H1 (cell line): ENCODE measurements around the gene ADAMTS17.

ENCODE experiments used
- SIN3A ChIP-seq, 2 experiments: IDR thresholded peaks in 1 of 2; conservative IDR thresholded peaks in 1 of 2; 2 replicates each; pipeline ENCODE4 v1.6.1; 2011 to 2012; ENCODE audit warnings: low read length in 2 of 2, improper control_type of control experiment in 1 of 2, low read depth in 1 of 2, mild to moderate bottlenecking in 1 of 2
- TF ChIP-seq, protein P1 (sequence below), 3 experiments: IDR thresholded peaks; 1 replicate in 2 of 3; 2 replicates in 1 of 3; pipeline versions ENCODE4 v1.5.1 to v1.6.1; 2011; ENCODE audit warnings: low read length in 3 of 3, mild to moderate bottlenecking in 3 of 3, inconsistent platforms in 2 of 3, low read depth in 1 of 3, moderate library complexity in 1 of 3; ENCODE audit not compliant: insufficient read depth in 1 of 3; ENCODE audit errors: control extremely low read depth in 1 of 3

- TF ChIP-seq, protein P1, sequence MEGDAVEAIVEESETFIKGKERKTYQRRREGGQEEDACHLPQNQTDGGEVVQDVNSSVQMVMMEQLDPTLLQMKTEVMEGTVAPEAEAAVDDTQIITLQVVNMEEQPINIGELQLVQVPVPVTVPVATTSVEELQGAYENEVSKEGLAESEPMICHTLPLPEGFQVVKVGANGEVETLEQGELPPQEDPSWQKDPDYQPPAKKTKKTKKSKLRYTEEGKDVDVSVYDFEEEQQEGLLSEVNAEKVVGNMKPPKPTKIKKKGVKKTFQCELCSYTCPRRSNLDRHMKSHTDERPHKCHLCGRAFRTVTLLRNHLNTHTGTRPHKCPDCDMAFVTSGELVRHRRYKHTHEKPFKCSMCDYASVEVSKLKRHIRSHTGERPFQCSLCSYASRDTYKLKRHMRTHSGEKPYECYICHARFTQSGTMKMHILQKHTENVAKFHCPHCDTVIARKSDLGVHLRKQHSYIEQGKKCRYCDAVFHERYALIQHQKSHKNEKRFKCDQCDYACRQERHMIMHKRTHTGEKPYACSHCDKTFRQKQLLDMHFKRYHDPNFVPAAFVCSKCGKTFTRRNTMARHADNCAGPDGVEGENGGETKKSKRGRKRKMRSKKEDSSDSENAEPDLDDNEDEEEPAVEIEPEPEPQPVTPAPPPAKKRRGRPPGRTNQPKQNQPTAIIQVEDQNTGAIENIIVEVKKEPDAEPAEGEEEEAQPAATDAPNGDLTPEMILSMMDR (IDR thresholded peaks at IDR 0.05; ENCODE audit: control extremely low read depth in 1 of 3, insufficient read depth in 1 of 3, low read depth in 1 of 3, low read length in 3 of 3) = no peak
- no peak for TF ChIP-seq SIN3A (conservative IDR thresholded peaks at IDR 0.05 in 1 of 2, IDR thresholded peaks at IDR 0.05 in 1 of 2; ENCODE audit: low read depth in 1 of 2, low read length in 2 of 2)
These were observed 312.7 kb downstream of the ADAMTS17 start for GRCh38 chr15:100029045-100029444.
